KOPT-K1 (cell line): Measurements from ENCODE around the gene RNPEPL1.
"Not testable (repeated sequence)": the region's sequence is repeated elsewhere in the genome, so short reads cannot be mapped to it uniquely, and the experiment has no call there.

Experiments
- H3K27ac ChIP-seq: fragments of 200-600 bp; sonication (generic); 2 replicates; pipeline ENCODE4 v1.5.1; 2016; ENCODE audit warnings: antibody characterized with exemption, mild to moderate bottlenecking, low read depth, low read length; ENCODE audit not compliant: poor library complexity, severe bottlenecking
- H3K36me3 ChIP-seq: fragments of 200-600 bp; sonication (generic); 2 replicates; pipeline ENCODE4 v1.5.1; 2017; ENCODE audit warnings: antibody characterized with exemption, mild to moderate bottlenecking, low read length, moderate library complexity; ENCODE audit not compliant: insufficient read depth
- H3K9me3 ChIP-seq: fragments of 200-600 bp; sonication (generic); 2 replicates; pipeline ENCODE4 v1.5.1; 2017; ENCODE audit warnings: antibody characterized with exemption, low read length, mild to moderate bottlenecking; ENCODE audit not compliant: insufficient read depth, poor library complexity, severe bottlenecking

Gene RNPEPL1

GRCh38 chr2:240529344-240529999, 38.8 kb upstream of the RNPEPL1 start:
- Histone ChIP-seq H3K36me3 (peaks cover 90% of the 10 kb centered on the region), H3K27ac (no peak overlapping the region), H3K9me3 (peaks cover 75% of the 10 kb centered on the region)

GRCh38 chr2:240530181-240530580, 38.1 kb upstream of the RNPEPL1 start:
- H3K27ac ChIP-seq = no peak overlapping the region
- H3K9me3 ChIP-seq = peaks cover 68% of the 10 kb centered on the region
- peaks cover 90% of the 10 kb centered on the region for H3K36me3 ChIP-seq

GRCh38 chr2:240531038-240531437, 37.2 kb upstream of the RNPEPL1 start:
- H3K36me3 ChIP-seq = peaks cover 88% of the 10 kb centered on the region
- H3K9me3 ChIP-seq = peaks cover 59% of the 10 kb centered on the region
- no peak overlapping the region for H3K27ac ChIP-seq

GRCh38 chr2:240532031-240532775, 36.1 kb upstream of the RNPEPL1 start:
- H3K9me3 ChIP-seq = peaks cover 47% of the 10 kb centered on the region
- H3K36me3 ChIP-seq = peaks cover 85% of the 10 kb centered on the region
- no peak overlapping the region for H3K27ac ChIP-seq

GRCh38 chr2:240538031-240538780, 30.1 kb upstream of the RNPEPL1 start:
- peaks cover 86% of the 10 kb centered on the region for H3K36me3 ChIP-seq
- H3K9me3 ChIP-seq = peaks cover 11% of the 10 kb centered on the region
- H3K27ac ChIP-seq = no peak overlapping the region

GRCh38 chr2:240539101-240539500, 29.2 kb upstream of the RNPEPL1 start:
- H3K9me3 ChIP-seq = peaks cover 11% of the 10 kb centered on the region

GRCh38 chr2:240539906-240540305, 28.4 kb upstream of the RNPEPL1 start:
- peaks cover 75% of the 10 kb centered on the region for H3K36me3 ChIP-seq
- peaks cover 15% of the 10 kb centered on the region for H3K9me3 ChIP-seq
- no peak overlapping the region for H3K27ac ChIP-seq

More at GRCh38 chr2:240539101-240539500, 29.2 kb upstream of the RNPEPL1 start:
- H3K36me3 ChIP-seq = peaks cover 79% of the 10 kb centered on the region
- H3K27ac ChIP-seq = not testable (repeated sequence)

- peaks cover 57% of the 10 kb centered on the region for H3K36me3 ChIP-seq
- peaks cover 32% of the 10 kb centered on the region for H3K9me3 ChIP-seq
- H3K27ac ChIP-seq = no peak overlapping the region
These were observed 17.0 kb upstream of the RNPEPL1 start for GRCh38 chr2:240551288-240551687.

- Histone ChIP-seq H3K27ac (no peak overlapping the region), H3K36me3 (peaks cover 63% of the 10 kb centered on the region), H3K9me3 (peaks cover 32% of the 10 kb centered on the region)
These were observed 16.5 kb upstream of the RNPEPL1 start for GRCh38 chr2:240551811-240552210.

- Histone ChIP-seq H3K9me3 (peaks cover 32% of the 10 kb centered on the region), H3K36me3 (peaks cover 77% of the 10 kb centered on the region), H3K27ac (no peak overlapping the region)
These were observed 14.3 kb upstream of the RNPEPL1 start for GRCh38 chr2:240553956-240554480.

- H3K36me3 ChIP-seq = peaks cover 78% of the 10 kb centered on the region
- H3K9me3 ChIP-seq = peaks cover 32% of the 10 kb centered on the region
- H3K27ac ChIP-seq = no peak overlapping the region
These were observed 13.4 kb upstream of the RNPEPL1 start for GRCh38 chr2:240554767-240555493.

- peaks cover 75% of the 10 kb centered on the region for H3K36me3 ChIP-seq
- H3K9me3 ChIP-seq = peaks cover 26% of the 10 kb centered on the region
- H3K27ac ChIP-seq = no peak overlapping the region
These were observed 12.6 kb upstream of the RNPEPL1 start for GRCh38 chr2:240555541-240556250.

- H3K36me3 ChIP-seq = peaks cover 65% of the 10 kb centered on the region
- H3K27ac ChIP-seq = no peak overlapping the region
- H3K9me3 ChIP-seq = peaks cover 17% of the 10 kb centered on the region
These were observed 11.7 kb upstream of the RNPEPL1 start for GRCh38 chr2:240556553-240557100.
